ENCODE measurements around the gene CCDC102B. TPM values are rescaled to one million over a fixed set of nuclear protein-coding genes. Genes with fewer than 3 reads are reported as not detected.

Gene CCDC102B
- total RNA-seq, 1 experiment from 2014 or later = 2.4 TPM

DNA sequence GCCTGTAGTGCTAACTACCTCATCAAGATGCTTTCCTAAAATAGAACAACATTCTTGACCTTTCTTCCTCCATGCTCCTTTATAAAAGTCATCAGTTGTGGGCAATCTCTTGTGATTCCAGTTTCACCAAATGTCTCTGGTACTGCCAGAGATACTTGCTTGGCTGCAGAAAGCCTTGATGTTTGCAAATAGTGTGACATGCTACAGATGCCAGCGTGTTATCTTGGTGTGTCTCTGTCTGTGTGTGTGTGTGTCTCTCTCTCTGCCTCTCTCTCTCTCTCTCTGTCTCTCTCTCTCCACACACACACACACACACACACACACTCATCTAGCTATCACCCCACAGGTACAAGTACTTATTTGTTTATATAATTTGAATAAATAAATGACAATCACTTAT is 146.9 kb downstream of the CCDC102B start:
- no peak for ATAC-seq
- CTCF ChIA-PET = no interaction called here

DNA sequence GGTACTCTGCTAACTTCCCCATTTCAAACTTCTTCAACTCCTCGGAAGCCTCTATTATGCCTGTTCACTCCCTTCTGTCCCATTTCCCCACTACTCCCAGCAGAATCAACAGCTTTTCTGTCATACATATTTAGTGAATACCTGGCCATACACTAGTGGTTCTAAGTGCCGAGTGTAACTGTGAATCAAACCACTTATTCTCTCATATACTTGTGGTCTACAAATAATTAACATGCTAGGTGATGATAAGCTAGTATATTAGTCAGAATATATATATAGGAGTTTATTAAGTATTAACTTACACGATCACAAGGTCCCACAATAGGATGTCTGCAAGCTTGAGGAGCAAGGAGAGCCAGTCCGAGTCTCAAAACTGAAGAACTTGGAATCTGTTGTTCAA is 150.7 kb downstream of the CCDC102B start:
- no peaks in the 10 kb centered on the region for H3K9me3 ChIP-seq (ENCODE audit: low read length)
- H2AFZ ChIP-seq (ENCODE audit: low read length) = no peak overlapping the region
- CTCF ChIA-PET = no interaction called here
- DNase-seq (no peak), ATAC-seq (no peak)
- H3K4me2 ChIP-seq (ENCODE audit: low read length) = no peak overlapping the region
- H3K27ac ChIP-seq (ENCODE audit: low read length) = no peak overlapping the region
- no peaks in the 10 kb centered on the region for H3K27me3 ChIP-seq (ENCODE audit: low read length)
- intact Hi-C loops (cut with micrococcal nuclease) = no loop called here
- H3K79me2 ChIP-seq (ENCODE audit: low read length) = no peaks in the 10 kb centered on the region
- H4K20me1 ChIP-seq (ENCODE audit: low read length) = no peaks in the 10 kb centered on the region
- no peak overlapping the region for H3K9ac ChIP-seq (ENCODE audit: low read length)
- no peaks in the 10 kb centered on the region for H3K36me3 ChIP-seq (ENCODE audit: low read depth, low read length)
- POLR2A ChIA-PET (ENCODE audit: unreplicated experiment) = no interaction called here
- H3K4me3 ChIP-seq (ENCODE audit: low read length) = no peak overlapping the region
- no peaks in the 10 kb centered on the region for H3K4me1 ChIP-seq (ENCODE audit: insufficient read depth, low read length)
- H3K9me2 ChIP-seq (replicated peaks; ENCODE audit: low read length) = no peaks in the 10 kb centered on the region
- TF ChIP-seq EZH2 (IDR thresholded peaks at IDR 0.05; ENCODE audit: low read length, unreplicated experiment) (no peak), EZH2phosphoT487 (IDR thresholded peaks at IDR 0.05; ENCODE audit: borderline replicate concordance, low read length) (no peak)
- TF ChIP-seq, protein P1, sequence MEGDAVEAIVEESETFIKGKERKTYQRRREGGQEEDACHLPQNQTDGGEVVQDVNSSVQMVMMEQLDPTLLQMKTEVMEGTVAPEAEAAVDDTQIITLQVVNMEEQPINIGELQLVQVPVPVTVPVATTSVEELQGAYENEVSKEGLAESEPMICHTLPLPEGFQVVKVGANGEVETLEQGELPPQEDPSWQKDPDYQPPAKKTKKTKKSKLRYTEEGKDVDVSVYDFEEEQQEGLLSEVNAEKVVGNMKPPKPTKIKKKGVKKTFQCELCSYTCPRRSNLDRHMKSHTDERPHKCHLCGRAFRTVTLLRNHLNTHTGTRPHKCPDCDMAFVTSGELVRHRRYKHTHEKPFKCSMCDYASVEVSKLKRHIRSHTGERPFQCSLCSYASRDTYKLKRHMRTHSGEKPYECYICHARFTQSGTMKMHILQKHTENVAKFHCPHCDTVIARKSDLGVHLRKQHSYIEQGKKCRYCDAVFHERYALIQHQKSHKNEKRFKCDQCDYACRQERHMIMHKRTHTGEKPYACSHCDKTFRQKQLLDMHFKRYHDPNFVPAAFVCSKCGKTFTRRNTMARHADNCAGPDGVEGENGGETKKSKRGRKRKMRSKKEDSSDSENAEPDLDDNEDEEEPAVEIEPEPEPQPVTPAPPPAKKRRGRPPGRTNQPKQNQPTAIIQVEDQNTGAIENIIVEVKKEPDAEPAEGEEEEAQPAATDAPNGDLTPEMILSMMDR (conservative IDR thresholded peaks at IDR 0.05; ENCODE audit: low read depth, low read length) = no peak
- no TSS peak for BruUV-seq (replicated peaks)
- H3F3A ChIP-seq (ENCODE audit: low read length, unreplicated experiment) = no peaks in the 10 kb centered on the region

More for the DNA sequence above, 146.9 kb downstream of the CCDC102B start:
- Histone ChIP-seq H3K9ac (ENCODE audit: low read length) (no peak overlapping the region), H3K9me3 (ENCODE audit: low read length) (no peaks in the 10 kb centered on the region), H3K79me2 (ENCODE audit: low read length) (no peaks in the 10 kb centered on the region), H3K9me2 (replicated peaks; ENCODE audit: low read length) (no peaks in the 10 kb centered on the region), H2AFZ (ENCODE audit: low read length) (no peak overlapping the region), H3K36me3 (ENCODE audit: low read depth, low read length) (no peaks in the 10 kb centered on the region), H3K4me2 (ENCODE audit: low read length) (no peak overlapping the region), H3K4me1 (ENCODE audit: insufficient read depth, low read length) (peaks cover 10% of the 10 kb centered on the region), H4K20me1 (ENCODE audit: low read length) (no peaks in the 10 kb centered on the region), H3K27ac (ENCODE audit: low read length) (no peak overlapping the region), H3F3A (ENCODE audit: low read length, unreplicated experiment) (no peaks in the 10 kb centered on the region), H3K4me3 (ENCODE audit: low read length) (no peak overlapping the region), H3K27me3 (ENCODE audit: low read length) (no peaks in the 10 kb centered on the region)
- no TSS peak for BruUV-seq (replicated peaks)
- TF ChIP-seq EZH2 (IDR thresholded peaks at IDR 0.05; ENCODE audit: low read length, unreplicated experiment) (no peak), EZH2phosphoT487 (IDR thresholded peaks at IDR 0.05; ENCODE audit: borderline replicate concordance, low read length) (no peak)
- TF ChIP-seq, protein P1 (conservative IDR thresholded peaks at IDR 0.05; ENCODE audit: low read depth, low read length) = no peak
- POLR2A ChIA-PET (ENCODE audit: unreplicated experiment) = interaction anchor here (0.6 kb wide), 1 partner anchor 279 kb away, joined by 3 read pairs; no protein-coding TSS in a partner anchor
- intact Hi-C loops (cut with micrococcal nuclease) = no loop called here
- DNase-seq = no peak

DNA sequence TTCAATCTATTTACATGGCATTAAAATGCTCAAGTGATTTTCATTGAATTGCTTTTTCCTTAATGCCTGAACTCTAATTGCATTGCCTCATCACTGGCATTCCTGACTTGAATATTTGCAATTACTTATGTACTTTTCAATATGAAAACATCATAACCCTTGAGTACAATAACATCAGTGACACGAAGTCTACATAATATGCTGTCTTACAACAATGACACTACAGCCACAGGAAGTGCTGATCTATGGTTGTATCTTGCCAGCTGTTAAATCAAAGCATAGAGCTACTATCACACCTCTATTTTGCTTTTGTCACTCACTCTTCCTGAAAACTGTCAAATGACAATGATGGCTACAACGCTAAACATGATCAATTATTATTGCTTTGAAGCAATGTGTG is 156.9 kb downstream of the CCDC102B start:
- Histone ChIP-seq H3K4me2 (ENCODE audit: low read length) (no peak overlapping the region), H3K36me3 (ENCODE audit: low read depth, low read length) (no peaks in the 10 kb centered on the region), H3K4me1 (ENCODE audit: insufficient read depth, low read length) (no peaks in the 10 kb centered on the region), H3K4me3 (ENCODE audit: low read length) (no peak overlapping the region), H3F3A (ENCODE audit: low read length, unreplicated experiment) (no peaks in the 10 kb centered on the region), H3K9me3 (ENCODE audit: low read length) (no peaks in the 10 kb centered on the region), H3K9me2 (replicated peaks; ENCODE audit: low read length) (no peaks in the 10 kb centered on the region), H3K27me3 (ENCODE audit: low read length) (no peaks in the 10 kb centered on the region), H4K20me1 (ENCODE audit: low read length) (no peaks in the 10 kb centered on the region), H3K27ac (ENCODE audit: low read length) (no peak overlapping the region), H3K9ac (ENCODE audit: low read length) (no peak overlapping the region), H2AFZ (ENCODE audit: low read length) (no peak overlapping the region), H3K79me2 (ENCODE audit: low read length) (no peaks in the 10 kb centered on the region)
- no TSS peak for BruUV-seq (replicated peaks)
- ChIA-PET CTCF (no interaction called here), POLR2A (ENCODE audit: unreplicated experiment) (no interaction called here)
- no peak for ATAC-seq
- TF ChIP-seq EZH2phosphoT487 (IDR thresholded peaks at IDR 0.05; ENCODE audit: borderline replicate concordance, low read length) (no peak), EZH2 (IDR thresholded peaks at IDR 0.05; ENCODE audit: low read length, unreplicated experiment) (no peak)
- TF ChIP-seq, protein P1 (conservative IDR thresholded peaks at IDR 0.05; ENCODE audit: low read depth, low read length) = no peak
- no peak for DNase-seq
- intact Hi-C loops (cut with micrococcal nuclease) = no loop called here
